PC-3 (cell line): ENCODE measurements around the gene ADAMTS6. TPM values are rescaled to one million over a fixed set of nuclear protein-coding genes. Genes with fewer than 3 reads are reported as not detected.

Experiments used
- ATAC-seq: fragments of 200-7000 bp; cut with Tn5 transposase; 2 replicates; pipeline ENCODE4 v1.9.1; 2020; ENCODE audit warnings: mild to moderate bottlenecking, moderate library complexity
- BruUV-seq: library from RNA; stranded (reverse); fragments of 400-500 nt; replicated peaks from 2 replicates; lab custom pipeline; 2021; lab: Mats Ljungman, UMichigan
- CTCF ChIA-PET: fragments of 300-600 bp; sonication (Branson Sonifier 250); formaldehyde crosslinking; loops from one replicate; lab custom pipeline; 2022; ENCODE audit warnings: antibody characterized with exemption; lab: Charles Lee
- POLR2A ChIA-PET: fragments of 300-600 bp; sonication (Branson Sonifier 250); formaldehyde crosslinking; loops from one replicate; lab custom pipeline; 2022; ENCODE audit warnings: antibody characterized with exemption; ENCODE audit not compliant: unreplicated experiment; lab: Charles Lee
- DNase-seq: peaks from one replicate; pipeline ENCODE4 v3.0.0-alpha.2; 2015
- H2AFZ ChIP-seq: fragments of 300-600 bp; sonication (generic); 2 replicates; pipeline ENCODE4 v1.6.0; 2016; ENCODE audit warnings: antibody characterized with exemption, low read length
- H3F3A ChIP-seq: fragments of 300-600 bp; sonication (generic); one replicate; pipeline ENCODE4 v1.6.0; 2017; ENCODE audit warnings: antibody characterized with exemption, low read length, control low read depth, mild to moderate bottlenecking; ENCODE audit not compliant: unreplicated experiment
- H3K27ac ChIP-seq: fragments of 300-600 bp; sonication (generic); 2 replicates; pipeline ENCODE4 v1.5.1; 2016; ENCODE audit warnings: mild to moderate bottlenecking, low read length
- H3K27me3 ChIP-seq: fragments of 300-600 bp; sonication (generic); 2 replicates; pipeline ENCODE4 v1.6.1; 2016; ENCODE audit warnings: low read length, mixed read lengths
- H3K36me3 ChIP-seq: fragments of 300-600 bp; sonication (generic); 2 replicates; pipeline ENCODE4 v1.6.1; 2016; ENCODE audit warnings: low read depth, mixed run types, low read length, mixed read lengths
- H3K4me1 ChIP-seq: fragments of 300-600 bp; sonication (generic); 2 replicates; pipeline ENCODE4 v1.5.1; 2016; ENCODE audit warnings: low read length; ENCODE audit not compliant: insufficient read depth
- H3K4me2 ChIP-seq: fragments of 300-600 bp; sonication (generic); 2 replicates; pipeline ENCODE4 v1.6.0; 2016; ENCODE audit warnings: low read length
- H3K4me3 ChIP-seq: fragments of 300-600 bp; sonication (generic); 2 replicates; pipeline ENCODE4 v1.5.1; 2016; ENCODE audit warnings: mild to moderate bottlenecking, low read length, mixed read lengths
- H3K79me2 ChIP-seq: fragments of 300-600 bp; sonication (generic); 2 replicates; pipeline ENCODE4 v1.6.1; 2017; ENCODE audit warnings: low read length, mixed read lengths
- H3K9ac ChIP-seq: fragments of 300-600 bp; sonication (generic); 2 replicates; pipeline ENCODE4 v1.6.0; 2016; ENCODE audit warnings: mild to moderate bottlenecking, low read length
- H3K9me2 ChIP-seq: fragments of 300-600 bp; sonication (generic); replicated peaks from 2 replicates; pipeline ENCODE4 v1.6.1; 2016; ENCODE audit warnings: mixed run types, low read length, mixed read lengths
- H3K9me3 ChIP-seq: fragments of 300-600 bp; sonication (generic); 2 replicates; pipeline ENCODE4 v1.6.1; 2016; ENCODE audit warnings: low read length, mixed read lengths
- H4K20me1 ChIP-seq: fragments of 300-600 bp; sonication (generic); 2 replicates; pipeline ENCODE4 v1.6.1; 2016; ENCODE audit warnings: low read length, mixed read lengths
- CTCF ChIP-seq: fragments of 300-600 bp; sonication (generic); conservative IDR thresholded peaks from 2 replicates; pipeline ENCODE4 v1.5.1; 2017; ENCODE audit warnings: antibody characterized with exemption, low read depth, mild to moderate bottlenecking, low read length
- EZH2 ChIP-seq: fragments of 300-600 bp; sonication (generic); IDR thresholded peaks from one replicate; pipeline ENCODE4 v1.6.1; 2017; ENCODE audit warnings: antibody characterized with exemption, mild to moderate bottlenecking, low read length; ENCODE audit not compliant: unreplicated experiment
- EZH2phosphoT487 ChIP-seq: fragments of 300-600 bp; sonication (generic); IDR thresholded peaks from 2 replicates; pipeline ENCODE4 v1.6.1; 2018; ENCODE audit warnings: mild to moderate bottlenecking, antibody characterized with exemption, low read length, borderline replicate concordance
- intact Hi-C: fragments of 100-400 bp; cut with micrococcal nuclease; formaldehyde crosslinking; loops from 2 replicates; pipeline ENCODE4 v1.9.0; 2023
- total RNA-seq: library from RNA; depleted of rRNA; stranded (reverse); fragments of >200 nt; gene quantifications from 2 replicates; pipeline ENCODE4 v1.2.3, GENCODE V29; 2014

Gene ADAMTS6
- total RNA-seq, 1 experiment from 2014 or later, result 1.7 TPM

- peaks cover 5% of the 10 kb centered on the region; the same call in 1 of the 2 replicates for H3K4me1 ChIP-seq
- peak overlapping the region; percentile 65; the same call in 1 of the 2 replicates for H3K4me3 ChIP-seq
- no peaks in the 10 kb centered on the region for H3K36me3 ChIP-seq
- no peak overlapping the region for H3K9ac ChIP-seq
- no peaks in the 10 kb centered on the region for H3K9me3 ChIP-seq
- POLR2A ChIA-PET, result no interaction called here
- intact Hi-C loops, result loop anchor here (5.0 kb wide), 4 partner anchors 58 to 292 kb away; no protein-coding TSS in a partner anchor
- peak overlapping the region; percentile 73 for H3K4me2 ChIP-seq
- ATAC-seq (no peak), DNase-seq (no peak)
- no peaks in the 10 kb centered on the region for H3K27me3 ChIP-seq
- H4K20me1 ChIP-seq, result no peaks in the 10 kb centered on the region
- H3K79me2 ChIP-seq, result no peaks in the 10 kb centered on the region
- no TSS peak for BruUV-seq
- H3F3A ChIP-seq, result no peaks in the 10 kb centered on the region
- H3K9me2 ChIP-seq, result no peaks in the 10 kb centered on the region
- no peak for TF ChIP-seq EZH2phosphoT487
- H2AFZ ChIP-seq, result peak overlapping the region; percentile 91
- no peak overlapping the region for H3K27ac ChIP-seq
- CTCF ChIA-PET, result interaction anchor here (0.6 kb wide), 2 partner anchors 286 to 416 kb away, joined by 3 to 4 read pairs; no protein-coding TSS in a partner anchor
Measured at GRCh38 chr5:65103756-65104440, 377.8 kb downstream of the ADAMTS6 start.

GRCh38 chr5:65102976-65103711 lies 378.6 kb downstream of the ADAMTS6 start:
- ATAC-seq (peak; percentile 48), DNase-seq (peak; percentile 41)
- peak overlapping the region; percentile 65 for H3K4me3 ChIP-seq
- H4K20me1 ChIP-seq, result no peaks in the 10 kb centered on the region
- peaks cover 5% of the 10 kb centered on the region; the same call in 1 of the 2 replicates for H3K4me1 ChIP-seq
- no peaks in the 10 kb centered on the region for H3K79me2 ChIP-seq
- H3K27me3 ChIP-seq, result no peaks in the 10 kb centered on the region
- no peaks in the 10 kb centered on the region for H3K9me3 ChIP-seq
- no peaks in the 10 kb centered on the region for H3K9me2 ChIP-seq
- H2AFZ ChIP-seq, result peak overlapping the region; percentile 91
- BruUV-seq, result no TSS peak
- ChIA-PET CTCF (interaction anchor here (0.6 kb wide), 2 partner anchors 285 to 415 kb away, joined by 3 to 4 read pairs; no protein-coding TSS in a partner anchor), POLR2A (no interaction called here)
- H3K27ac ChIP-seq, result no peak overlapping the region
- H3F3A ChIP-seq, result no peaks in the 10 kb centered on the region
- H3K9ac ChIP-seq, result peak overlapping the region; percentile 44
- peak overlapping the region; percentile 73 for H3K4me2 ChIP-seq
- H3K36me3 ChIP-seq, result no peaks in the 10 kb centered on the region
- TF ChIP-seq EZH2phosphoT487 (no peak), CTCF (0 out of 2 replicates have a peak, but pooled peaks have one; percentile 17), EZH2 (no peak)
- intact Hi-C loops, result loop anchor here (5.0 kb wide), 4 partner anchors 59 to 291 kb away; no protein-coding TSS in a partner anchor

GRCh38 chr5:65102371-65102975 lies 379.2 kb downstream of the ADAMTS6 start:
- ChIA-PET CTCF (no interaction called here), POLR2A (no interaction called here)
- ATAC-seq, result peak; percentile 14; the same call in 1 of the 2 replicates
- H3K4me2 ChIP-seq, result no peak overlapping the region
- H3K36me3 ChIP-seq, result no peaks in the 10 kb centered on the region
- no peak overlapping the region for H3K27ac ChIP-seq
- H2AFZ ChIP-seq, result peak overlapping the region; percentile 91
- intact Hi-C loops, result loop anchor here (5.0 kb wide), 4 partner anchors 60 to 290 kb away; no protein-coding TSS in a partner anchor
- peaks cover 5% of the 10 kb centered on the region; the same call in 1 of the 2 replicates for H3K4me1 ChIP-seq
- no peaks in the 10 kb centered on the region for H3K9me3 ChIP-seq
- H3K27me3 ChIP-seq, result no peaks in the 10 kb centered on the region
- no peak for DNase-seq
- peak overlapping the region; percentile 30; the same call in 1 of the 2 replicates for H3K4me3 ChIP-seq
- H4K20me1 ChIP-seq, result no peaks in the 10 kb centered on the region
- no peak for TF ChIP-seq EZH2phosphoT487
- no peak for TF ChIP-seq CTCF
- TF ChIP-seq EZH2, result no peak
- no TSS peak for BruUV-seq
- no peaks in the 10 kb centered on the region for H3F3A ChIP-seq
- H3K79me2 ChIP-seq, result no peaks in the 10 kb centered on the region
- H3K9me2 ChIP-seq, result no peaks in the 10 kb centered on the region
- H3K9ac ChIP-seq, result no peak overlapping the region
